ENCODE results near the gene MT1M. TPM values are rescaled to one million over a fixed set of nuclear protein-coding genes. Genes with fewer than 3 reads are reported as not detected.

MT1M gene
- total and polyA plus RNA-seq, 2 of the 8 experiments (the other 6 are each of a cell fraction or from before 2014, with no cell fraction given): 2.1 TPM; not detected in 1

- TF ChIP-seq CHD7 (IDR thresholded peaks at IDR 0.05; ENCODE audit: insufficient replicate concordance, low read length) (no peak), SUZ12 (IDR thresholded peaks at IDR 0.05; ENCODE audit: low read length) (peak; percentile 72)
These were observed 10.8 kb downstream of the MT1M start (continued) for GRCh38 chr16:56643080-56643778.

Measured in H1 (cell line).